Fibroblast of lung (primary cell): ENCODE results near the gene ATRNL1. TPM values are rescaled to one million over a fixed set of nuclear protein-coding genes. Genes with fewer than 3 reads are reported as not detected.

Experiments
- DNase-seq, 2 donors: peaks; one replicate each; pipeline versions ENCODE4 v3.0.0 to v3.0.0-alpha.2; 2010; ENCODE audit warnings: low read depth in 2 of 2
- H2AFZ ChIP-seq: 2 replicates; pipeline ENCODE4 v1.5.1; 2012; ENCODE audit warnings: low read length, control low read depth, inconsistent platforms
- H3K27ac ChIP-seq: 2 replicates; pipeline ENCODE4 v1.5.1; 2011; ENCODE audit warnings: low read length, control low read depth; ENCODE audit not compliant: insufficient read depth
- H3K27me3 ChIP-seq: 2 replicates; pipeline ENCODE4 v1.5.1; 2011; ENCODE audit warnings: mild to moderate bottlenecking, low read length; ENCODE audit not compliant: control insufficient read depth, insufficient read depth
- H3K36me3 ChIP-seq: 2 replicates; pipeline ENCODE4 v1.5.1; 2011; ENCODE audit warnings: low read length; ENCODE audit not compliant: control insufficient read depth, insufficient read depth
- H3K4me1 ChIP-seq: 2 replicates; pipeline ENCODE4 v1.5.1; 2011; ENCODE audit warnings: low read length; ENCODE audit not compliant: control insufficient read depth, insufficient read depth; ENCODE audit errors: extremely low read depth
- H3K4me2 ChIP-seq: 2 replicates; pipeline ENCODE4 v1.5.1; 2011; ENCODE audit warnings: low read length, control low read depth; ENCODE audit not compliant: insufficient read depth; ENCODE audit errors: extremely low read depth
- H3K4me3 ChIP-seq, 4 experiments: fragments of 200-600 bp in 1 of 4; sonication (generic) in 1 of 4; replicated peaks in 1 of 4; 2 replicates each; pipeline ENCODE4 v1.5.1; 2011 to 2016; ENCODE audit warnings: low read length in 4 of 4, low read depth in 3 of 4, mild to moderate bottlenecking in 3 of 4, control low read depth in 2 of 4, inconsistent platforms in 1 of 4, mixed read lengths in 1 of 4; ENCODE audit not compliant: insufficient read depth in 1 of 4; ENCODE audit errors: control extremely low read depth in 1 of 4
- H3K79me2 ChIP-seq: 2 replicates; pipeline ENCODE4 v1.5.1; 2012; ENCODE audit warnings: mild to moderate bottlenecking, low read length, inconsistent platforms; ENCODE audit not compliant: control insufficient read depth, insufficient read depth
- H3K9ac ChIP-seq: 2 replicates; pipeline ENCODE4 v1.5.1; 2011; ENCODE audit warnings: mild to moderate bottlenecking, low read length, control low read depth; ENCODE audit not compliant: insufficient read depth
- H3K9me3 ChIP-seq: 2 replicates; pipeline ENCODE4 v1.5.1; 2012; ENCODE audit warnings: low read depth, low read length; ENCODE audit not compliant: control insufficient read depth, insufficient read depth
- H4K20me1 ChIP-seq: 2 replicates; pipeline ENCODE4 v1.5.1; 2011; ENCODE audit warnings: low read length; ENCODE audit not compliant: control insufficient read depth, insufficient read depth; ENCODE audit errors: extremely low read depth
- CTCF ChIP-seq, 2 donors: IDR thresholded peaks in 1 of 2; conservative IDR thresholded peaks in 1 of 2; 1 replicate in 1 of 2; 2 replicates in 1 of 2; pipeline ENCODE4 v1.5.1; 2011 to 2012; ENCODE audit warnings: low read length in 2 of 2, control low read depth in 1 of 2, inconsistent platforms in 1 of 2, low read depth in 1 of 2, mild to moderate bottlenecking in 1 of 2
- EZH2 ChIP-seq: IDR thresholded peaks from 2 replicates; pipeline ENCODE4 v1.5.1; 2012; ENCODE audit warnings: low read length, control low read depth, mild to moderate bottlenecking; ENCODE audit errors: missing control alignments
- polyA plus RNA-seq, 2 donors: library from polyadenylated mRNA; depleted of rRNA in 1 of 2; stranded (reverse) in 1 of 2; unstranded in 1 of 2; fragments of >200 nt; gene quantifications; 2 replicates each; pipeline ENCODE4 v1.2.1, GENCODE V29; 2011 to 2012; ENCODE audit warnings: missing spikeins in 1 of 2
- total RNA-seq: library from RNA; depleted of rRNA; stranded (reverse); fragments of >200 nt; gene quantifications from 2 replicates; pipeline ENCODE4 v1.2.1, GENCODE V29; 2014

The ATRNL1 gene
- total and polyA plus RNA-seq, 2 donors (not counting 1 experiment from before 2014, with no cell fraction given), result 0.33 TPM

DNA sequence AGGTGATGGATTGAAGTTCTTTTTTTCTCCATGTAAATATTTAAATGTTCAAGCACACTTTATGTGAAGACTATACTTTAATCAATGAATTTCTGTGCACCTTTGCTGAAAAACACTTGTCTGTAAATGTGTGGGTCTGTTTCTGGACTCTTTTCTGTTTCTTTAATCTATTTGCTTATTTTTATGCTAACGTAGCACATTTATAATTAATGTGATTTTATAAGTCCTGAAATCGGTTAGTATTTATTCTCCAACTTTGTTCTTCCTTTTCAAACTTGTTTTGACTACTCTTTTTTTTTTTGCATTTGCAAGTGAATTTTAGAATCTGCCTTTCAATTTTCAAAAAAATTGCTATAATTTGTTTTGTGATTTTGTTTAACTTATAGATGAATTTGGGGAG is 334.4 kb downstream of the ATRNL1 start:
- DNase-seq, result no peak
- Histone ChIP-seq H4K20me1 (no peaks in the 10 kb centered on the region), H3K9me3 (no peaks in the 10 kb centered on the region), H3K4me2 (no peak overlapping the region), H3K27ac (no peak overlapping the region), H3K4me3 (no peak overlapping the region), H3K9ac (no peak overlapping the region), H2AFZ (no peak overlapping the region), H3K4me1 (no peaks in the 10 kb centered on the region), H3K36me3 (no peaks in the 10 kb centered on the region), H3K79me2 (no peaks in the 10 kb centered on the region), H3K27me3 (no peaks in the 10 kb centered on the region)
- TF ChIP-seq EZH2 (no peak), CTCF (conservative IDR thresholded peaks at IDR 0.05 in 1 of 2, IDR thresholded peaks at IDR 0.05 in 1 of 2; ENCODE audit: low read depth in 1 of 2, low read length in 2 of 2) (no peak)

DNA sequence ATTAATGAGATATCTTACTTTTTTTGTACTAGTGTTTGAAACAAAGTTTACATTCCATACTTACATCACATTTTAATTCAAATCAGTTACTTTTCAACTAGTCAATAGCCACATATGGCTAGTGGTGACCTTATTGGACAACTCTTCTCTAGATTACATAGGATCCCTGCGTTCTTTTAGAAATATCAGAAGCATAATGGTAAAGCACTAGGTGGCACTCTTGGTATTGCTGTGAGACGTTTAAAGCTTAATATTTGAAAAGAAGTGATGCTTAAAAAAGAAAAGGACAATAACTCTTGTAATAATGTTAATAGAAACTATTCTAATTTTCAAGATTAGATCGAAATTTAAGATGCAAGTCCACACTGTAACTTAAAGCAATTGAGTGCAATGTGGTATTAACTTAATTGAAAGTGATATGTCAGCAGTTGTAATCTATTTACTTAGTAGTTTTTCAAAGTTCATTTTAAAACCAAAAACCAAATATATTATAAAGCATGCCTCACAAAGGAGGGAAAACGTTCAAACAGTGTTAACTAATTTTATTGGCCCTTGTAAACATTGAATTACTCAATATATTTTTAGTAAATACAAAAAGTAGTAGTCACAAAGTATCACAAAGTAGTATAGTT is 339.1 kb downstream of the ATRNL1 start:
- Histone ChIP-seq H3K36me3 (no peaks in the 10 kb centered on the region), H3K9ac (no peak overlapping the region), H3K4me1 (no peaks in the 10 kb centered on the region), H3K4me3 (no peak overlapping the region), H3K27me3 (no peaks in the 10 kb centered on the region), H4K20me1 (no peaks in the 10 kb centered on the region), H3K27ac (no peak overlapping the region), H3K9me3 (no peaks in the 10 kb centered on the region), H3K79me2 (no peaks in the 10 kb centered on the region), H2AFZ (no peak overlapping the region), H3K4me2 (no peak overlapping the region)
- DNase-seq, result peak; percentile 26 to 61
- TF ChIP-seq EZH2, result no peak
- TF ChIP-seq CTCF (conservative IDR thresholded peaks at IDR 0.05 in 1 of 2, IDR thresholded peaks at IDR 0.05 in 1 of 2; ENCODE audit: low read depth in 1 of 2, low read length in 2 of 2), result peak in 1 of 2 donors; percentile 50

GRCh38 chr10:115436999-115437398 is 343.8 kb downstream of the ATRNL1 start:
- H2AFZ ChIP-seq, result no peak overlapping the region
- H3K4me1 ChIP-seq, result no peaks in the 10 kb centered on the region
- no peak overlapping the region for H3K4me3 ChIP-seq
- DNase-seq, result no peak
- H3K27me3 ChIP-seq, result no peaks in the 10 kb centered on the region
- H3K36me3 ChIP-seq, result no peaks in the 10 kb centered on the region
- no peaks in the 10 kb centered on the region for H3K79me2 ChIP-seq
- no peak overlapping the region for H3K9ac ChIP-seq
- no peak overlapping the region for H3K4me2 ChIP-seq
- no peaks in the 10 kb centered on the region for H3K9me3 ChIP-seq
- H3K27ac ChIP-seq, result no peak overlapping the region
- no peaks in the 10 kb centered on the region for H4K20me1 ChIP-seq
- no peak for TF ChIP-seq EZH2
- no peak for TF ChIP-seq CTCF (conservative IDR thresholded peaks at IDR 0.05 in 1 of 2, IDR thresholded peaks at IDR 0.05 in 1 of 2; ENCODE audit: low read depth in 1 of 2, low read length in 2 of 2)
